Cardiac muscle cell (in vitro differentiated cells and primary cell): ENCODE results near the gene CCT8. TPM values are rescaled to one million over a fixed set of nuclear protein-coding genes. Genes with fewer than 3 reads are reported as not detected.

Experiments used
- DNase-seq, 2 donors: peaks; one replicate each; pipeline versions ENCODE4 v3.0.0 to v3.0.0-alpha.2; 2010 to 2017; ENCODE audit warnings: low read depth in 1 of 2, low spot score in 1 of 2
- H3K27ac ChIP-seq: fragments of 200-600 bp; sonication (generic); 2 replicates; pipeline ENCODE4 v1.5.1; 2016
- H3K27me3 ChIP-seq: fragments of 200-600 bp; sonication (generic); 2 replicates; pipeline ENCODE4 v1.6.0; 2016; ENCODE audit warnings: control low read depth
- H3K36me3 ChIP-seq: fragments of 200-600 bp; sonication (generic); 2 replicates; pipeline ENCODE4 v1.5.1; 2016; ENCODE audit warnings: control low read depth
- H3K4me1 ChIP-seq: fragments of 200-600 bp; sonication (generic); 2 replicates; pipeline ENCODE4 v1.8.1; 2017; ENCODE audit warnings: low read depth, mild to moderate bottlenecking, mixed run types
- H3K4me3 ChIP-seq: fragments of 200-600 bp; sonication (generic); 2 replicates; pipeline ENCODE4 v1.5.1; 2016; ENCODE audit warnings: mild to moderate bottlenecking
- H3K9me3 ChIP-seq: fragments of 200-600 bp; sonication (generic); 2 replicates; pipeline ENCODE4 v1.5.1; 2017; ENCODE audit warnings: low read depth, mild to moderate bottlenecking, control low read depth
- CTCF ChIP-seq: IDR thresholded peaks from 2 replicates; pipeline ENCODE4 v1.5.1; 2012; ENCODE audit warnings: low read depth, mild to moderate bottlenecking, low read length
- polyA plus RNA-seq: library from polyadenylated mRNA; unstranded; fragments of >200 nt; fragmentation: Nextera tagmentation; extraction: Ambion mirVana; gene quantifications from 2 replicates; pipeline ENCODE4 v1.2.1, GENCODE V29; 2016
- total RNA-seq: library from RNA; depleted of rRNA; stranded (reverse); fragments of >200 nt; gene quantifications from 2 replicates; pipeline ENCODE4 v1.2.3, GENCODE V29; 2016

Gene CCT8
- total and polyA plus RNA-seq, 2 experiments from 2014 or later, result 147 to 216 TPM

- H3K36me3 ChIP-seq, result peaks cover 5% of the 10 kb centered on the region
- no peak overlapping the region for H3K27ac ChIP-seq
- no peaks in the 10 kb centered on the region for H3K27me3 ChIP-seq
- no peaks in the 10 kb centered on the region for H3K4me1 ChIP-seq
- no peak overlapping the region for H3K4me3 ChIP-seq
- DNase-seq, result no peak
- H3K9me3 ChIP-seq, result no peaks in the 10 kb centered on the region
- no peak for TF ChIP-seq CTCF
These were observed 65.1 kb downstream of the CCT8 start for GRCh38 chr21:29008367-29008766.

GRCh38 chr21:29007810-29008209, 65.6 kb downstream of the CCT8 start:
- TF ChIP-seq CTCF, result no peak
- Histone ChIP-seq H3K27me3 (no peaks in the 10 kb centered on the region), H3K4me1 (no peaks in the 10 kb centered on the region), H3K9me3 (no peaks in the 10 kb centered on the region), H3K27ac (no peak overlapping the region), H3K4me3 (no peak overlapping the region), H3K36me3 (peaks cover 5% of the 10 kb centered on the region)
- DNase-seq, result no peak

- Histone ChIP-seq H3K4me1 (no peaks in the 10 kb centered on the region), H3K36me3 (peaks cover 5% of the 10 kb centered on the region), H3K27ac (no peak overlapping the region), H3K27me3 (no peaks in the 10 kb centered on the region), H3K9me3 (no peaks in the 10 kb centered on the region), H3K4me3 (no peak overlapping the region)
- no peak for DNase-seq
- no peak for TF ChIP-seq CTCF
These were observed 66.3 kb downstream of the CCT8 start for GRCh38 chr21:29007135-29007534.

Other genes starting within 250 kb of the CCT8 start
- gene LTN1, start 80.8 kb downstream of the CCT8 start, total RNA-seq, result 11.4 and 16.9 TPM in 2 replicates
- 10.7 and 14.1 TPM in 2 replicates for gene LTN1, start 80.8 kb downstream of the CCT8 start, polyA plus RNA-seq
- 7.1 and 7.7 TPM in 2 replicates for gene RWDD2B, start 54.3 kb downstream of the CCT8 start, total RNA-seq
- 9.3 and 12.4 TPM in 2 replicates for gene RWDD2B, start 54.3 kb downstream of the CCT8 start, polyA plus RNA-seq
- gene USP16, start 49.0 kb downstream of the CCT8 start, total RNA-seq, result 10.7 and 11.5 TPM in 2 replicates
- 21.6 and 28.1 TPM in 2 replicates for gene USP16, start 49.0 kb downstream of the CCT8 start, polyA plus RNA-seq
- 0.07 and 0.12 TPM in 2 replicates for gene MAP3K7CL, start 57.0 kb upstream of the CCT8 start, total RNA-seq
- gene MAP3K7CL, start 57.0 kb upstream of the CCT8 start, polyA plus RNA-seq, result not detected in 2 replicates
- gene BACH1, start 225.3 kb upstream of the CCT8 start, total RNA-seq, result 25.2 and 32.3 TPM in 2 replicates
- 17.2 and 24.2 TPM in 2 replicates for gene BACH1, start 225.3 kb upstream of the CCT8 start, polyA plus RNA-seq